Measurements from ENCODE around the gene FAT2.

Gene FAT2

GRCh38 chr5:151596828-151597539, 5.9 kb upstream of the FAT2 start:
- no peak for DNase-seq (ENCODE audit: extremely low read depth, insufficient read length)
- Histone ChIP-seq H3K4me3 (replicated peaks; ENCODE audit: low read depth, low read length) (no peak overlapping the region), H3K36me3 (ENCODE audit: control insufficient read depth, insufficient read depth, low read length) (no peaks in the 10 kb centered on the region), H3K27me3 (replicated peaks; ENCODE audit: control insufficient read depth, insufficient read depth, low read length) (no peaks in the 10 kb centered on the region; the same call in 1 of the 2 replicates)
- TF ChIP-seq CTCF (IDR thresholded peaks at IDR 0.05; ENCODE audit: insufficient read depth, low read length, poor library complexity, severe bottlenecking), result no peak

- DNase-seq (ENCODE audit: extremely low read depth, insufficient read length), result no peak
- no peak for TF ChIP-seq CTCF (IDR thresholded peaks at IDR 0.05; ENCODE audit: insufficient read depth, low read length, poor library complexity, severe bottlenecking)
- no peak overlapping the region for H3K4me3 ChIP-seq (replicated peaks; ENCODE audit: low read depth, low read length)
- no peaks in the 10 kb centered on the region for H3K36me3 ChIP-seq (ENCODE audit: control insufficient read depth, insufficient read depth, low read length)
- no peaks in the 10 kb centered on the region; the same call in 1 of the 2 replicates for H3K27me3 ChIP-seq (replicated peaks; ENCODE audit: control insufficient read depth, insufficient read depth, low read length)
Observed at GRCh38 chr5:151595411-151595826, 4.3 kb upstream of the FAT2 start.

- DNase-seq (ENCODE audit: extremely low read depth, insufficient read length), result no peak
- TF ChIP-seq CTCF (IDR thresholded peaks at IDR 0.05; ENCODE audit: insufficient read depth, low read length, poor library complexity, severe bottlenecking), result no peak
- Histone ChIP-seq H3K4me3 (replicated peaks; ENCODE audit: low read depth, low read length) (no peak overlapping the region), H3K27me3 (replicated peaks; ENCODE audit: control insufficient read depth, insufficient read depth, low read length) (no peaks in the 10 kb centered on the region; the same call in 1 of the 2 replicates), H3K36me3 (ENCODE audit: control insufficient read depth, insufficient read depth, low read length) (no peaks in the 10 kb centered on the region)
Observed at GRCh38 chr5:151592855-151593408, 1.8 kb upstream of the FAT2 start.

GRCh38 chr5:151589878-151590570, 1.1 kb downstream of the FAT2 start:
- no peak for DNase-seq (ENCODE audit: extremely low read depth, insufficient read length)
- Histone ChIP-seq H3K4me3 (replicated peaks; ENCODE audit: low read depth, low read length) (no peak overlapping the region), H3K36me3 (ENCODE audit: control insufficient read depth, insufficient read depth, low read length) (no peaks in the 10 kb centered on the region), H3K27me3 (replicated peaks; ENCODE audit: control insufficient read depth, insufficient read depth, low read length) (no peaks in the 10 kb centered on the region)
- TF ChIP-seq CTCF (IDR thresholded peaks at IDR 0.05; ENCODE audit: insufficient read depth, low read length, poor library complexity, severe bottlenecking), result no peak

GRCh38 chr5:151587796-151588555, 3.2 kb downstream of the FAT2 start:
- no peak for TF ChIP-seq CTCF (IDR thresholded peaks at IDR 0.05; ENCODE audit: insufficient read depth, low read length, poor library complexity, severe bottlenecking)
- Histone ChIP-seq H3K36me3 (ENCODE audit: control insufficient read depth, insufficient read depth, low read length) (no peaks in the 10 kb centered on the region), H3K4me3 (replicated peaks; ENCODE audit: low read depth, low read length) (no peak overlapping the region), H3K27me3 (replicated peaks; ENCODE audit: control insufficient read depth, insufficient read depth, low read length) (no peaks in the 10 kb centered on the region; the same call in 1 of the 2 replicates)
- DNase-seq (ENCODE audit: extremely low read depth, insufficient read length), result no peak
